Measurements from ENCODE around the gene NR3C1.

The NR3C1 gene

DNA sequence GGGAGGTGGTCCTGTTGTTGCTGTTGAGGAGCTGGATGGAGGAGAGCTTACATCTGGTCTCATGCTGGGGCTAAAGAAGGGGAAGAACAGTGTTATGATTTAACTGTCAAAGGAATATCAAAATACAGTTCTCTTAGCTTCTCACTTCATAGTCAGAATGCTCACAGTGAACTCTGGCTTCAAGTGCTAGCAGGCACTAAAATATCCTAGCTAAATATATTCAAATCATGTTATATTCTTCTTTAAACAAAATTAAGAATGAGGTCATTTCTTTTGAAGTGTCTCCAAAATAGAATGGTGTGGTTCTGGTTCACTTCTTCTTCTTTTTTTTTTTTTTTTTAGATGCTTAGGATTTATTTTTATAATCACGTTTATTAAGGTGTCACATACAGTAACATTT, 89.4 kb downstream of the NR3C1 start:
- DNase-seq (ENCODE audit: low read depth in 4 of 4, low spot score in 1 of 4) = no peak

DNA sequence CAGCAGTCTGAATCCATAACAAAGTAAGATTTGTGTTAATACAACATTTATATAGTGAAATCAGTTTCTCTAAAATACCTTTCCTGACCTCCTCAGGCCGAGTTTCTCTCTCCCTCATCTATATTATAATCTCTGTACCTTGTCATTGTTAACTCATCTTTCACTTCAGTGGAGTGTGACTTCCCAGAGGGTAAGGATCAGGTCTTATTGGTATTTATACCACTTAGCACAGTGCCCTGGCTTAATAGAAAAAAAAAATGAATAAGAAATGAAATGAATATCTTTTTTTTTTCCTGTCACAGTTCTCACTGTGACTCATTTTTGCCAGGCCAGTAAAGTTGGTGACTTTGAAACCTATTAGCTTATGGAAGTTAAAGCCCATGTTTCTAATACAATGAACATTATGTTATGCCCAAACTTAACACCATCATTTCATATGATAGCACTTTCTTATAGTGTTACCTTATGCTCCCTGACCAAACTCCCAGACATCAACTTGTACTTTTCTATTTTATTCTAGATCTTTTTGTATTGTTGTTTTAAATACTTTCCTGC, 90.1 kb downstream of the NR3C1 start:
- DNase-seq (ENCODE audit: low read depth in 4 of 4, low spot score in 1 of 4) = no peak

DNA sequence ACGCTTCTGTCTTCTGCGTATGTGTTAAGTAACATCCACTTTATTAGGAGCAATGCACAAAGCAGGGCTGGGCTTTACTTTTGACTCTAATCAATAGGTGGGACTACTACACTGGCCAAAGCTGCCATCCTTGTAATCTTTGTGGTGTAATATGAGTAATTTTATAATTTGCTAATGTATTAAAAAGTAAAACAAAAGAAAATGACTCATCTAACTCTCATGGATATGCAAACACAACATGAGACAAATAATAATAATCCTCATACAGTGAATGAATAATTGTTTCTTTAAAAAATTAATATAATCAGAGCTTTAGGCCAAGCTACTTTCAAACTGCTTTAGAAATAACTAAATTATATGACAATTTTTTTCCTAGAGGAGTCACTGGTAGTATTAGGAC, 90.7 kb downstream of the NR3C1 start:
- DNase-seq (ENCODE audit: low read depth in 4 of 4, low spot score in 1 of 4) = no peak

DNA sequence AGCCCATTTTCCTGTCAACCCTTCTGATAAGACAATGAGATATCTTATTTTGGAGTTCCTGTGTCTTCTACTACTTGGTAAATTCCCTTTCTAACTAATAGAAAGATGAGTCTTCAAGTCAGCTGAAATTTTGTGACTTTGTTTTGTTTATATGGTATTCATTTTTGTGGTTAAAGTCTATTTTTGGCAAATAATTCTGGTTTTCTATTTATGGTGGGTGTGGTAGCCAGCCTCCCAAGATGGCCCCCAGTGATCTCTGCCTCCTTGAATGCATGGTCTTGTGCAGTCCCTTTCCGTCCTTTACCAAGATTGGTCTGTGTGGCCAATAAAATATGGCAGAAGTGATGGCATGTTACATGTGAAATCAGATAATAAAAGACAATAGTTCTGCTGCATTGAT, 91.5 kb downstream of the NR3C1 start:
- DNase-seq (ENCODE audit: low read depth in 4 of 4, low spot score in 1 of 4) = no peak

DNA sequence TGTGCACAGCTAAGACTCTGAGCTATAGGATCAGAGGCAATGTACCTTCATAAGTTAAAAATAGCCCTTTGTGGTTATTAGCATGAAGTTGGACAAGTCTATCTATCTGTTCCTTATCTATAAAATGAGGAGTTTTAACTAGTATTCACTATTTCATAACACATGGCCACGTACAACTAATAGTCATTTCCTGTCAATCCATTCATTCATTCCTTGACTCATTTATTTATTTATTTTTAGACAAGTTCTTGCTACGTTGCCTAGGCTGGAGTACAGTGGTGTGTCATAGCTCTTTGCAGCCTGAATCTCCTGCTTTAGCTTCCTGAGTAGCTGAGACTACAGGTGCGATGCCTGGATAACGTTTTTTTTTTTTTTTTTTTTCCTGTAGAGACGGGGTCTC, 92.1 kb downstream of the NR3C1 start:
- no peak for DNase-seq (ENCODE audit: low read depth in 4 of 4, low spot score in 1 of 4)

DNA sequence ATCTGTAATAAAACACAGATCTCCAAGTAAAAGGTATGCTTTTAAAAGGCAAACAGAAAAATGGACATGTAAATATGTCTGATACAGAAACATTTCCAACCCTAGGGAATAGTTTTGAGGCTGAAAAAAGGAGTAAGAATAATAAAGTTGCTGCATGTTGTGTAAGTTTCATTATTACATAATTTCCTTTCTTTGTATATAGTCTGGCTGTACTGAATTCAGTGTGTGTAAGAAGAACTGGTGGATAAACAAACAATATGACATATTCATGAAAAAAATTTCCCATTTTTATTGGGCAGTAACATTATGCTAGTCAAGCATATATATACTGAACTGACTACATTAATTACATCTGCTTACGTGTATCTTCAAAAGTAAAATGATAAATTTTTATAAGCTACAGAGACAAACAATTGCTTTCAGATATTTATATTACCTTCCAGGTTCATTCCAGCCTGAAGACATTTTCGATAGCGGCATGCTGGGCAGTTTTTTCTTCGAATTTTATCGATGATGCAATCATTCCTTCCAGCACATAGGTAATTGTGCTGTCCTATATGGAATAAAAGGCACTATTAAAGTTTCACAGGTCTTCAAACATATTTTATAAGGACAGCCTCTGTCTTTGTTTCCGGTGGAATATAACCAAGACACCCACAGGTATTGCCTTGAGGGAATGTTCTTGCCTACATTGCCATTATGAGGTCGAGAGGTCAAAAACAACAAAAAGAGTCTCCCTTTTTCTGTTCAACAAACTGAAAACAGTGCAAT, 93.6 kb downstream of the NR3C1 start:
- no peak for DNase-seq (ENCODE audit: low read depth in 4 of 4, low spot score in 1 of 4)

DNA sequence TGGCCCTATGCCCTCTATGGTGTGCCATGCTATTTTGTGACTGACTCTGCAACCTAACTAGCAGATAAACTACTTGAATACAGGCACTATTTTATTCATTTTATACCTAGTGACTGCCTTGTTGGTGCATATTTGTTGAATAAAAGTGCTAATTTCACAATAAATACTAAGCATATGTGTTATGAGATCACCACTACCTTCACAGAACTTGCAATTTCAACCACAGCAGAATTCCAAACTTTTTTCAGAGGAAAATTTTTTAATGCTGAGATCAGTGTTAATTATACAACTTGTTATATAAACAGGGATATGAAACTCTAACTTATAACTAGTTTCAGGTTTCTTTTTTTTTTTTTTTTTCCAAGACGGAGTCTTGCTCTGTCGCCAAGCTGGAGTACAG, 94.8 kb downstream of the NR3C1 start:
- DNase-seq (ENCODE audit: low read depth in 4 of 4, low spot score in 1 of 4) = no peak

DNA sequence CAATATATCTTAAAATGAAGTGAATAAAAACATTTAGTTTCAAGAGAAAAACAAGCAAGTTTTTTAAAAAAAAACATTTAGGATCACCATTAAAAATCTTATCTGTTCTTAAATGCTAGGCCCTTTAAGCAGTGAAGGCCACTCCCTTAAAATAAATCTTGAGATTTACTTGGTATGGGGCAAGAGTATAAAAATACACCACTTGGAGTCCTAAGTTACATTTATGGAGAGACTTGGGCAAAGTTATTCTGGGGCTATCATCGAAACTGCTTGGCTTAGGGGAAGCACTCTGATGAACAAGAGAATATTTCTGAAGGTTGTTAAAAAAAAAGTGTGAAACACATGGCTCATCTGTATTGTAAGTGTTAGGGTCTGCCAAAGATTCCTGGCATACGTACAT, 97.4 kb downstream of the NR3C1 start:
- DNase-seq (ENCODE audit: low read depth in 4 of 4, low spot score in 1 of 4) = no peak

DNA sequence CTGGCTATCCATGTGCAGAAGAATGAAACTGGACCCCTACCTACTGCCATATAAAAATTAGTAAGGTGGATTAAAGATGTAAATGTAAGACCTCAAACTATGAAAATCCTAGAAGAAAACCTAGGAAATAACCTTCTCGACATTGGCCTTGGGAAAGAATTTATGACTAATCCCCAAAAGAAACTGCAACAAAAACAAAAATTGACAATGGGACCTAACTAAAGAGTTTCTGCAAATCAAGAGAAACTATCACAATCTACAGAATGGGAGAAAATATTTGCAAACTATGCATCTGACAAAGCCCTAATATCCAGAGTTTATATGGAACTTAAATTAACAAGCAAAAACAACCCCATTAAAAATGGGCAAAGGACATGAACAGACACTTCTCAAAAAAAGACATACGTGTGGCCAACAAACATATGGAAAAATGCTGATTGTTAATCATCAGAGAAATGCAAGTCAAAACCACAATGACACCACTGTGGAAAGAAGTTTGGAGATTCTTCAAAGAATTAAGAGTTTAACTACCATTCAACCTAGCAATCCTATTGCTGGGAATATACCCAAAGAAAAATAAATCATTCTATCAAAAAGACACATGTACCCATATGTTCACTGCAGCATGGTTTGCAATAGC, 98.5 kb downstream of the NR3C1 start:
- no peak for DNase-seq (ENCODE audit: low read depth in 4 of 4, low spot score in 1 of 4)

DNA sequence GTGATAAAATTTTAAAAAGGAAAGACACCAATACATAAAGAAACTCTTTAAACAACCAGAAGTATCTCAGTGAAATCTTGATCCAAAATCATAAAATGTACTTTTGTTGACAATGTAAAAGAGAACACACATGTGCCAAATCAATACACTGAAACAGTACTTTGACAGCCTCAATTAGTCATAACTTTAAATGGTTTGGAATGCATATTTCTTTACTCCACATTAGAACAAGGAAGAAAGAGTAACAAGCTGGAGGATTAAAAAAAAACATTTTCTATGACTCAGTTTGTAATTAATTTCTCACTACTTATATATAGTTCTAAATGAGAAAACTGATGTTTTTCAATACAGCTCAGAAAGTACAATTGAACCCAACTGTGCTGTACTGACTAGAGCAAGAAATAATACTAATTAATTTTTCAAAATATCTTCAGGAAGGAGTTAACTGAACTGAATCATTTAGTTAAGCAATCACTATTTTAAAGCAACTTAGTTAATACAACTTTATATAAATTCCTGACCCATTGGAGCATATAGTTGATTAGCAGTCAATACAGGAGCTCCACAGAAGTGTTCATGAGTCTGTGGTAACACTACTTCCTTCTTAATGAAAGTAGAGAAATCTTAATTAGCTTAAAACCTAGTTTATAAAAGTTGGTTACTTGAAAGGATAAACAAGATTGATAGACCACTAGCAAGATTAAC, 101.0 kb downstream of the NR3C1 start:
- DNase-seq (ENCODE audit: low read depth in 4 of 4, low spot score in 1 of 4) = no peak

DNA sequence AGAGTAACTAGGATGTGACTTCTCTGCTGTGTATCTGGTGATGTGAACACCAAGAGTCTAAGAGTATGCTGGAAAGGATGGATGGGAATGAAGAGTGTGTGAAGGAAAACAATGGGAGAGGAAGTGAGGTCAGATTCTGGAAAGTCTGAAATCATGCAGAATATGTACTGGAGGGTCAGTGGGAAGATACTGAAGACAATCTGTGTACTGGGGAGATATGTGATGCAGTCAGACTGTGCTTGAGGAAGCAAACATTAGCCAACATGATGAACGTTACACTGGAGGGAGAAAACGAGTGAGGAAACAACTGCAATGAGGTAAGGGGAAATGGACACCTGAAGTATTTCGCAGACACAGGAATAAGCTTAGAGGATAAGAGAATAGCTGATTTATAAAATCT, 105.7 kb downstream of the NR3C1 start:
- DNase-seq (ENCODE audit: low read depth in 4 of 4, low spot score in 1 of 4) = no peak

DNA sequence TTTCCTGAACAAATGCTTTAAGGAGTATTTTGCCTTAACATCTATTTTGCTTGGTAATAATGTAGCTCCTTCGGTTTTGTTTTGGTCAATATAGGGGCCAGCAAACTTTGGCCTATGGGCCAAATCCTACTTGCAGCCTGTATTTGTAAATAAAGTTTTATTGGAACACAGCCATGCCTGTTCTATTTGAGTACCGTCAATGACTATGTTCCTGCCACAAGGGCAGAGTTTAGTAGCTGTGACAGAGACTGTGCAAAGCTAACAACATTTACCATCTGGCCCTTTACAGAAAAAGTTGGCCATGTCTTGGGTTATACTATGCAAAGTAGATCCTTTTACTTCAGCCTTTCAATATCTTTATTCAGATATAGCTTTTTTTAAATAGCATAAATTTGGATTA, 113.4 kb downstream of the NR3C1 start:
- DNase-seq (ENCODE audit: low read depth in 4 of 4, low spot score in 1 of 4) = no peak

DNA sequence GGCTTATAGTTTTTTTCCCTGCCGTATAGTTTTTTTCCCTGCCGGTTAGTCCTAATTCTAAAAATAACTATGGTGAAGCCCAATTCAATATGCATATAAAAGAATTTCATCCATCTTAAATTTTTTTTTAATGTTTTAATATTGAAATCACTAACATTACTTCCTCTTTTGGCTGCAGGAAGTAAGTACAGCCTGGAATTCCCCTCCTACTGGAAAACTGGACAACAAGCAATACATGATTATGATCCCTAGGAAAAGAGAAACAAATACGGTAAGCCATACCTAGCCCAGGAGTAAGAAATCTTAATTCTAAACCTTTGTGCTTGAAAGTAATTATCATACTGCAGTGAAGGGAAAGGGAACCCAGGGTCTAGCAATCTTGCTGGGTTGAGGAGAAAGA, 119.0 kb downstream of the NR3C1 start:
- no peak for DNase-seq (ENCODE audit: low read depth in 4 of 4, low spot score in 1 of 4)

DNA sequence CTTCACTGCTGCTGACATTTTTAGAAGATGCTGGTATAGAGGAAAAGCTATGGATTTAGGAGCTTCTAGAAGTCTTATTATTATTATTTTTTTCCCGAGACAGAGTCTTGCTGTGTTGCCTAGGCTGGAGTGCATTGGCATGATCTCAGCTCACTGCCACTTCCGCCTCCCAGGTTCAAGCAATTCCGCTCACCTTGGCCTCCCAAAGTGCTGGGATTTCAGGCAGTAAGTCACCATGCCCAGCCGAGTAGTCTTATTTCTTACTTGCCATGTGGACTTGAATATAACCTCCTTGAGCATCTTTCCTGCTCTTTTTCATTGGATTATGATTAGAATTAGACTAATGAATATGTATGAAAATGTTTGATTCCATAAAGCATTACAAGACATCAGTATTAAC, 119.5 kb downstream of the NR3C1 start:
- no peak for DNase-seq (ENCODE audit: low read depth in 4 of 4, low spot score in 1 of 4)

DNA sequence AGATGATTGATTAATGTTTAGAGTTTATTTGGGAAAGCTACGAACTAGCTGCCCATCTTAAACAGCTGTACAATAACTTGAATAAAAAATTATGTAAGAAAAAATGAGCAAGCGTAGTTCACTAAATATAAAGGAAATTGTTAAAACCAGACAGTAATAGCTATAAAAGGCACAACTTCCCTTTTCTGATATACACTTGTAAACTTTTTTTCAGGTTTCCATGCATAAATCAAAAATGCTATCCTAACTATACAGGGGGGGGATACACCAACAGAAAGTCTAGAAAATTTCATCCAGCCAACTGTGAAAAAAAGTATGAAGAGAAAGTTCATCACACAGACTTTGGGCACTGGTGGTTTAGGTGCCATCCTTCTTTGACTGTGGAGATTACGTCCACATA, 122.3 kb downstream of the NR3C1 start:
- no peak for DNase-seq (ENCODE audit: low read depth in 4 of 4, low spot score in 1 of 4)

DNA sequence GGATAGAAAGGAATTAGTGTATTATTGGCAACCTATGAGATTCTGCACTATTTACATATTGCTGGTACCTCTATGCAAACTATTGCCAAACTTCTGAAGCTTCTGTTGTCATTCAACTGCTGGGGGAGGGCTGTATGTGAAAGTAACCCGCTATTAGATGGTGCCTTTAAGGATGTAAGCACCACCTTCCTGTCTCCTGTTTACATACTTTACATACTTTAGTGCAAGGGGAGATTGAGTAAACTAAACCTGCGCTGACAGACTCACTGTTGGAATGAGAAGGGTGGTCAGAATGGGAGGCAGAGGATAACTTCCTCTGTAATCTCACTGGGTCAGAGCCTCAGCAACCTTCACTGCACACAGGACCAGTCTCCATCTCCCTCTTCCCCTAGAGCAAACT, 123.8 kb downstream of the NR3C1 start:
- no peak for DNase-seq (ENCODE audit: low read depth in 4 of 4, low spot score in 1 of 4)

DNA sequence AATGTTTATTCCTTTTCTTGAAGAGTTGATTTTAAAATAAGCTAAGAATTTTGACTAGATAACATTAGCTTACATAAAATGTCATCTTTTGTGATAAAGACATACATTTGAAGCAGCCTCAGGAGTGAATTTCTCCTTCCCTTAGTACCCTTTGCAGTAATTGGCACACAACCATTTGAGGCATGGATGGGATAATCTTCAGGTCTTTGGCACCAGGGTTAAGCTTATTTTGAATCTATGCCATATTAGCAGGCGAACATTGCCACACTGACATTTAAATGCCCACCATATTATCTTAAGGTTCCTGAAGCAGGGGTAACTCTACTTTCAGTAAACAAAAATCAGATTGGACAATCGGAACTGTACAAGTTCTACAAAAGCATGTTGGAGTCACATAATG, 126.0 kb downstream of the NR3C1 start:
- DNase-seq (ENCODE audit: low read depth in 4 of 4, low spot score in 1 of 4) = no peak

DNA sequence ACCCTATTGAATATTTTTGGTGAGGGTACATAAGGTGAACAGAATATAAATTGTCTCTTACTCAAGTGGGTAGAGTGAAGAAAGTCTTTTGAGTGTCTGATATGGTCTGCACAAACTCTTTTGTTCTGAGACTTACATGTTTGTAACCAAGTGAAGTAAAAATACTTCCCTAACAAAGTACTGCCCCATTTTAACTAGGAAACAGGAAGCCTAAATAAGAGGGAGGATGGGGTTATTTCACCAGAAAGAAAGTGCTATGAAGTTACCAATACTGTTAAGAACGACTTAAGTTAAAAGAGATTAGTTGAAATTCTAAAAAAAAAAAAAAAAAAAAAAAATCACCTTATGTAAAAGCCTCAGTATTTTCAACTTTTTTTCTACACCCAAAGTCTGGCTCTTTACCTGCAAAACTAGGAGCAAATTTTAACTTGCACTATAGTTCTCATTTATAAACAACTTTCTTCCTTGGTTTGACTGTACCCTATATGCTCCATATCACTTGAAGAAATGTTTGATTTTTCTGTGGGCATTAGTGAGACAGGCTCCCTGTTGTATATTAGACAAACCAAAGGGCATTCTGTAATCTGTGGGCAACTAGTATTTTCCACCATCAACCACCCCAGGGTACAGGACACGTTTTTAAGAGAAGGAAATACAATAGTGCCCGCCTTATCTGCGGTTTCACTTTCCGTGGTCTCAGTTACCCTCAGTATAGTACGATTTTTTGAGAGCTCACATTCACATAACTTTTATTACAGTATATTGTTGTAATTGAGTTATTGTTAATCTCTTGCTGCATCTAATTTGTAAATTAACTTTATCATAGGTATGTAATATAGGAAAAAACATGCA, 127.7 kb downstream of the NR3C1 start:
- no peak for DNase-seq (ENCODE audit: low read depth in 4 of 4, low spot score in 1 of 4)

DNA sequence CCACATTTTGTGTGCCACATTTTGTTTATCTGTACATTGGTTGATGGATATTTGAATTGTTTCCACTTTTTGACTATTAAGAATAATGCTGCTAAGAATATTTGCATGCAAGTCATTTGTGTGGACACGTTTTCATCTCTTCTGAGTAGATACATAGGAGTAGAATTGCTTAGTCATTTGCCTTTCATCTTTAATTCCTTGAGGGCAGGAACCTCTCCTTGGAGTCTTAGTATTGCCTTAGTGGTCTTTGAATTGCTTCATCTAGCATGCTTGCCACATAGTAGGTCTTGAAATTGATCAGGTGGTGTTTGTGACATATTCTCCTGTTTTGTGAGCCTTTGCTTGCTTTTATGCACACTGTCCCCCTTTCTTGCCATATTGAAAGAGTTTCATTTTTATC, 128.5 kb downstream of the NR3C1 start:
- DNase-seq (ENCODE audit: low read depth in 4 of 4, low spot score in 1 of 4) = no peak

DNA sequence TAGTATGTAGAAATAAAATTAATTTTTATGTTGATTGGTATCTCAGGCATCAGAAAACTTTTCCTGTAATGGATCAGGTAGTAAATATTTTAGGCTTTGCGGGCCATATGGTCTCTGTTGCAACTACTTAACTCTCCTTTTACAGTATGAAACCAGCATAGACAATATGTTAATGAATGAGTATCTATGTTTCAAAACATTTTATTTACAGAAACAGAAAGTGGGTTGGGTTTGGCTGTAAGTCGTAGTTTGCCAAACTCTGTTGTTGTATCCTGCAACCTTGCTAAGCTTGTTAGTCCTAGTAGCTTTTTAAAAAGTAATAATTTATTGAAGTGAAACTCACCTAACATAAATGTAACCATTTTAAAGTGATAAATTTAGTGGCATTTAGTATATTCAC, 132.1 kb downstream of the NR3C1 start:
- DNase-seq (ENCODE audit: low read depth in 4 of 4, low spot score in 1 of 4) = no peak

DNA sequence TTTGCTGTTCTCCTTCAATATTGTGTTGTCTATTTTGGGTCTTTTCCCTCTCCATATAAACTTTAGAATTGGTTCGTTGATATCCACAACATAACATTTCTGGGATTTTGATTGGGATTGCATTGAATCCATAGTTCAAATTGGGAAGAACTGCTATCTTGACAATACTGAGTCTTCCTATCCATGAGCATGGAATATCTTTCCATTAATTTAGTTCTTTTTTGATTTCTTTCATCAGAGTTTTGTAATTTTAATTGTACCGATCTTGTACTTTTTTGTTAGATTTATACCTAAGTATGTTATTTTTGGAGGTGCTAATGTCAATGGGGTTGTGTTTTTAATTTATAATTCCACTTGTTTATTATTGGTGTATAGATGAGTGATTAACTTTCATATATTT, 135.1 kb downstream of the NR3C1 start:
- no peak for DNase-seq (ENCODE audit: low read depth in 4 of 4, low spot score in 1 of 4)
